Measurements from ENCODE around the gene COQ5.
"Not testable (repeated sequence)": the region's sequence is repeated elsewhere in the genome, so short reads cannot be mapped to it uniquely, and the experiment has no call there.

COQ5 gene

DNA sequence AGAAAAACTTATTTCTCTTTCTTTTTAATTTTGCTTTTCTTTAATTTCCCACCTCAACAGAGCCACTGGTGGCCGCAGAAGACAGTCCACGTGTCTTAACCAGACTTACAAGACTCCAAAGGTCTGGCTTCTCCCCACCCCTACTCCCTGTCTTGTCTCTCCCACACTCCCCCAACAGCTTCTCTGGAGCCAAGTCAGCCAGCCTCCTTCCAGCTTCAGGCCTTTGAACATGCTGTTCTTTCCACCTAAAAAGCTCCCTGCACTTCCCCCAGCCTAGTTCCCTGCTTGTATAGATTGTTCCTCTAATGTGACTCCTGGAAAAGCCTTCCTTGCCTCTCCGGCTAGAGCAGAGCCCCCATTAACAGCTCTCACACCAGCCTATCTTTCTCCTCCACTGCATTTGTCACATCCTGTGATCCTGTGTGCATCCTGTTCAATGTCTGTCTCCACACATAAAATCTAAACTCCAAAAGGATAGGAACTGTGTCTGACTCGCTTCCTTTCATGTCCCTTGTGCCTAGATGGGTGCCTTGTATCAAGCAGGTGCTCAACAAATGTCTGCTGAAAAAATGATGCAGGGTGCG is 40.8 kb downstream of the COQ5 start:
- no peaks in the 10 kb centered on the region for H3K9me3 ChIP-seq (ENCODE audit: control insufficient read depth, insufficient read depth, low read length)
- H3K27ac ChIP-seq (ENCODE audit: low read depth, low read length), result no peak overlapping the region
- no peak overlapping the region for H3K4me3 ChIP-seq (ENCODE audit: low read length)

DNA sequence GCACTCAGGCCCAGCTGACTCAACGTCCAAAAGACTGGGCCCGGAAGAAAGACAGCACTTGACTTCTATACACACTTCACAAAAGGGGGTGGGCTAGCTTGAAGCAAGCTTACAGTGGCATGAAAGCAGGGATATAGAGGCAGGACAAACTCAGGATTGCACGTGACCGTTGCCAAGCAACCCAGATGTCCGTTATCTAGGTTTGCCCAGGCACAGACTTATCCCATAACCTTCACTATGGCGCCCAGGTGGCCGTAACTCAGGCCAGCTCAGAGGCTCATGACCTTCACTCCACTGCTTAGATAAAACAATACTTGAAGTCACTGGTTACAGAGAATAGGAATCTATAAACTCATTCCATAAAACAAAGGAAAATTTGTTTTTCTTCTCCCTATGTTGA is 41.4 kb downstream of the COQ5 start:
- peaks cover 34% of the 10 kb centered on the region for H3K4me1 ChIP-seq (ENCODE audit: control insufficient read depth, low read length)
- H3F3A ChIP-seq (ENCODE audit: control insufficient read depth, insufficient read depth); H3K9me2 ChIP-seq (replicated peaks; ENCODE audit: control insufficient read depth, low read length); H4K20me1 ChIP-seq (ENCODE audit: control insufficient read depth, insufficient read depth, low read depth, low read length); H3K79me2 ChIP-seq (ENCODE audit: control insufficient read depth, low read length); H3K4me3 ChIP-seq (ENCODE audit: low read length); H3K27me3 ChIP-seq (ENCODE audit: control insufficient read depth, low read length); H3K27ac ChIP-seq (ENCODE audit: low read depth, low read length); H3K36me3 ChIP-seq (ENCODE audit: control insufficient read depth, low read length); H3K9me3 ChIP-seq (ENCODE audit: control insufficient read depth, insufficient read depth, low read length); H3K4me2 ChIP-seq (ENCODE audit: low read length): not testable (repeated sequence)

More for the DNA sequence above, 40.8 kb downstream of the COQ5 start:
- no peaks in the 10 kb centered on the region for H3K9me2 ChIP-seq (replicated peaks; ENCODE audit: control insufficient read depth, low read length)
- H3K27me3 ChIP-seq (ENCODE audit: control insufficient read depth, low read length), result no peaks in the 10 kb centered on the region
- H4K20me1 ChIP-seq (ENCODE audit: control insufficient read depth, insufficient read depth, low read depth, low read length), result no peaks in the 10 kb centered on the region
- TF ChIP-seq EZH2phosphoT487 (IDR thresholded peaks at IDR 0.05; ENCODE audit: borderline replicate concordance, low read length), result no peak
- TF ChIP-seq, protein P1, sequence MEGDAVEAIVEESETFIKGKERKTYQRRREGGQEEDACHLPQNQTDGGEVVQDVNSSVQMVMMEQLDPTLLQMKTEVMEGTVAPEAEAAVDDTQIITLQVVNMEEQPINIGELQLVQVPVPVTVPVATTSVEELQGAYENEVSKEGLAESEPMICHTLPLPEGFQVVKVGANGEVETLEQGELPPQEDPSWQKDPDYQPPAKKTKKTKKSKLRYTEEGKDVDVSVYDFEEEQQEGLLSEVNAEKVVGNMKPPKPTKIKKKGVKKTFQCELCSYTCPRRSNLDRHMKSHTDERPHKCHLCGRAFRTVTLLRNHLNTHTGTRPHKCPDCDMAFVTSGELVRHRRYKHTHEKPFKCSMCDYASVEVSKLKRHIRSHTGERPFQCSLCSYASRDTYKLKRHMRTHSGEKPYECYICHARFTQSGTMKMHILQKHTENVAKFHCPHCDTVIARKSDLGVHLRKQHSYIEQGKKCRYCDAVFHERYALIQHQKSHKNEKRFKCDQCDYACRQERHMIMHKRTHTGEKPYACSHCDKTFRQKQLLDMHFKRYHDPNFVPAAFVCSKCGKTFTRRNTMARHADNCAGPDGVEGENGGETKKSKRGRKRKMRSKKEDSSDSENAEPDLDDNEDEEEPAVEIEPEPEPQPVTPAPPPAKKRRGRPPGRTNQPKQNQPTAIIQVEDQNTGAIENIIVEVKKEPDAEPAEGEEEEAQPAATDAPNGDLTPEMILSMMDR (IDR thresholded peaks at IDR 0.05; ENCODE audit: low read depth, low read length, poor library complexity, severe bottlenecking), result no peak
- no peak overlapping the region for H3K4me2 ChIP-seq (ENCODE audit: low read length)
- peaks cover 34% of the 10 kb centered on the region for H3K4me1 ChIP-seq (ENCODE audit: control insufficient read depth, low read length)
- H3K36me3 ChIP-seq (ENCODE audit: control insufficient read depth, low read length), result peaks cover 10% of the 10 kb centered on the region; the same call in 1 of the 2 replicates
- H3F3A ChIP-seq (ENCODE audit: control insufficient read depth, insufficient read depth), result peaks cover 7% of the 10 kb centered on the region
- H3K79me2 ChIP-seq (ENCODE audit: control insufficient read depth, low read length), result no peaks in the 10 kb centered on the region

DNA sequence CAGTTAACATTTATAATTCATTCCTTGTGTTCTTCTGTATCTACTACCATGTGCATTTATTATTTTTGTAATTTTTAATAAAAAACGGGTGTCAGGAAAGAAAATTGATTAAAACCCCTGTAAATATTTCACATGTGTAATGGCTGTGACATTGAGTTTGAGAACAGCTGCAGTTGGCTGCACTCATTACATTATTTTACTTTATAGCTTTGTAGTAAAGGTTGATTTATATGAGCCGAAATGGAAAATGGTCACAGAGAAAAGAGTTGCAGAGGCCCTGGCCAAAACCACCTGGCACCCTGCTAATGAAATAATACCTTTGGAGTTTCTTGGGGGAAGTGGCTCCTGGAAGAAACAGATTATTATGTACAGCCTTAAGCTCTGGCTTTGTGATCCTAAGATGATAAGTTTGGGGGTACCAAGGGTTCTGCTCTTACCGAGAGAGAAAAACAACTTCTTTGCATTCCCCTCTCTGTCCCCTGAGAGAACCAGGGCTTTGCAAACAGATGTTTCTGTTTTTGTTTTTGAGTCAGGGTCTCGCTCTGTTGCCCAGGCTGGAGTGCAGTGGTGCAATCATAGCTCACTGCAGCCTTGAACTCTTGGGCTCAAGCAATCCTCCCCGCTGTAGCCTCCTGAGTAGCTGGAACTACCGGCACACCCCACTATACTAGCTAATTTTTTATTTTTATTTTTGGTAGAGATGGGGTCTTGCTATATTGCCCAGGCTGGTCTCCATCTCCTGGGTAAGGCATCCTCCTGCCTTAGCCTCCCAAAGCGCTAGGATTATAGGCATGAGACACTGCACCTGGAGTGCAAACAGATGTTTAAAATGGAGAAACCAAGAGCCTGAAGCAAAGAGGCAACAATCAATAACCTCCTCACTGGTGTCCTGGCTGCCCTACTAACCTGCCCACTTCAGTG is 42.7 kb downstream of the COQ5 start:
- no peaks in the 10 kb centered on the region for H3K9me2 ChIP-seq (replicated peaks; ENCODE audit: control insufficient read depth, low read length)
- H3K4me3 ChIP-seq (ENCODE audit: low read length), result peak overlapping the region; percentile 26; the same call in 1 of the 2 replicates
- H3F3A ChIP-seq (ENCODE audit: control insufficient read depth, insufficient read depth), result peaks cover 5% of the 10 kb centered on the region
- TF ChIP-seq EZH2phosphoT487 (IDR thresholded peaks at IDR 0.05; ENCODE audit: borderline replicate concordance, low read length), result no peak
- TF ChIP-seq, protein P1 (IDR thresholded peaks at IDR 0.05; ENCODE audit: low read depth, low read length, poor library complexity, severe bottlenecking), result no peak
- peak overlapping the region; percentile 46 for H3K4me2 ChIP-seq (ENCODE audit: low read length)
- H3K9me3 ChIP-seq (ENCODE audit: control insufficient read depth, insufficient read depth, low read length), result no peaks in the 10 kb centered on the region
- H4K20me1 ChIP-seq (ENCODE audit: control insufficient read depth, insufficient read depth, low read depth, low read length), result no peaks in the 10 kb centered on the region
- no peaks in the 10 kb centered on the region for H3K27me3 ChIP-seq (ENCODE audit: control insufficient read depth, low read length)
- no peaks in the 10 kb centered on the region for H3K79me2 ChIP-seq (ENCODE audit: control insufficient read depth, low read length)
- H3K36me3 ChIP-seq (ENCODE audit: control insufficient read depth, low read length), result peaks cover 4% of the 10 kb centered on the region; the same call in 1 of the 2 replicates
- peaks cover 34% of the 10 kb centered on the region for H3K4me1 ChIP-seq (ENCODE audit: control insufficient read depth, low read length)
- H3K27ac ChIP-seq (ENCODE audit: low read depth, low read length), result peak overlapping the region; percentile 46

DNA sequence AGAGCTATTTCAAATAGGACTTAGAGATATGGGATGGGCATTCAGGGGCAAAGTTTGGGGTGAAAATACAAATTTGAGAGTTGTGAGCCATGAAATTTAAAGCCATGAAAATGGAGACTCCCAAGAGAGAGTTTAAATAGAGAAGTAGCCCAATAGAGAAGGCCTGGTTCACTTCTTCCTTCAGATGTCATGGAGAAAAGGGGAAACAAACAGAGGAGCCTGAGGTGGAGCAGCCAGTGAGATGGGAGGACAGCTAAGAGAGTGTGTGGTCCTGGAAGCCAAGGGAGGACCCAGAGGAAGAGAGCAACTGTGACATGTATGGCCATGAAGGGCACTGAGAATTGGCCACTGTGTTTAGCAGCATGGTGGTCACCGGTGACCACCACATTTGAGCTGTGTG is 45.3 kb downstream of the COQ5 start:
- Histone ChIP-seq H3K4me2 (ENCODE audit: low read length) (no peak overlapping the region), H3K9me2 (replicated peaks; ENCODE audit: control insufficient read depth, low read length) (no peaks in the 10 kb centered on the region), H3K27me3 (ENCODE audit: control insufficient read depth, low read length) (no peaks in the 10 kb centered on the region), H3K4me3 (ENCODE audit: low read length) (no peak overlapping the region), H3K36me3 (ENCODE audit: control insufficient read depth, low read length) (no peaks in the 10 kb centered on the region; the same call in 1 of the 2 replicates), H3K4me1 (ENCODE audit: control insufficient read depth, low read length) (peaks cover 34% of the 10 kb centered on the region), H3K27ac (ENCODE audit: low read depth, low read length) (no peak overlapping the region), H4K20me1 (ENCODE audit: control insufficient read depth, insufficient read depth, low read depth, low read length) (no peaks in the 10 kb centered on the region), H3F3A (ENCODE audit: control insufficient read depth, insufficient read depth) (peaks cover 8% of the 10 kb centered on the region), H3K9me3 (ENCODE audit: control insufficient read depth, insufficient read depth, low read length) (no peaks in the 10 kb centered on the region), H3K79me2 (ENCODE audit: control insufficient read depth, low read length) (no peaks in the 10 kb centered on the region)
- TF ChIP-seq EZH2phosphoT487 (IDR thresholded peaks at IDR 0.05; ENCODE audit: borderline replicate concordance, low read length), result no peak
- TF ChIP-seq, protein P1 (IDR thresholded peaks at IDR 0.05; ENCODE audit: low read depth, low read length, poor library complexity, severe bottlenecking), result no peak
